ENCODE measurements around the gene CDK11A. TPM values are rescaled to one million over a fixed set of nuclear protein-coding genes. Genes with fewer than 3 reads are reported as not detected.

The CDK11A gene
- 5.9 and 11.8 TPM in 2 replicates for total RNA-seq

DNA sequence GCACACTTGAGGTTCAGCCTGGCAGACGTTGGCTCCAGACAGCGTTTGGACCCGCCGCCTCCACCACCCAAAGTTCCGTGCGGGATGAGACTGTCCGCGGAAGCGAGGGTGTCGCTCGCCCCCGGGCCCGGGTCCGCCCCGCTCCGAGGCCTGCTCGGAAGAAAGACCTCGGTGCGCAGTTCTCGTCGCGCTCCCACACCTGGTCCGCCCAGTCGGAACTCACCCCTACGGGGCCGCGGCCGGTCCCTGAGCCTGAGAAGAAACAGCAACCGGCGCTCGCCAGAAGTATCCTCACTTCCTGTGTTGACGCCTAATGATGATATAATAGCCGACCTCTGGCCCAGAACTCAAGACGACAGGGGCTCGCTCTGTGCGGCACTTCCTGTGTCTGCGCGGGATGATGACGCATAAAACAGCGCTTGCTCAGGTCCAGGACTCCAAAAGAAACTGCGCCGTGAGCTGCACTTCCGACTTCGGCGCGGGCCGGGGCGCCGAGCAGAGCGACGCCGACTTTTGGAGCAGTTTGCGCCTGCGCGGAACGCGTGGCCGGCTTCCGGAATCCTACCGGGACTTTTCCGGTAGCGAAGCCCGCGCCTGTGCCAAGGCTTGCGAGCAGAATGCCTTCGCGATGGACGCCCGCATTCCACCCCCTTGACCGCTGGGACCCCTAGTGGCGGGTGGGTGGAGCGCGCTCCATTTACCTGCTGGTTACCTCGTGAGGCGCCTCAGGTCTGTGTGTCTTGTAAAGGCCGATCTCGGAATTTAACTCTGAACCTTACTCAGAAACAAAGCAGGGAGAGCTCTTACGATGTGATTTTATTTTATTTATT is at the start of gene CDK11A:
Gene CDK11A (minus strand): TSS at position 323 of the 830 bp plus-strand sequence. CDS start 1,539 bp downstream, outside the sequence.

GRCh38 chr1:1692714-1693647 is 31.2 kb downstream of the CDK11A start, which contains the start of gene SLC35E2B:
TSS of gene SLC35E2B (minus strand) at chr1:1692795. CDS start at chr1:1676699, 16,096 bp downstream.

GRCh38 chr1:1658583-1659549 is 65.3 kb downstream of the CDK11A start, which contains the start of gene CDK11B:
TSS of gene CDK11B (minus strand) at chr1:1659004. CDS start at chr1:1657485, 1,519 bp downstream.

Other genes with a start within 250 kb of the CDK11A start
- gene ATAD3A, start 212.2 kb downstream of the CDK11A start, total RNA-seq: 21.6 and 36.7 TPM in 2 replicates
- 4.0 and 4.6 TPM in 2 replicates for gene TMEM240, start 183.7 kb downstream of the CDK11A start, total RNA-seq
- 65.1 and 76.9 TPM in 2 replicates for gene SSU72, start 149.5 kb downstream of the CDK11A start, total RNA-seq
- 3.6 and 8.2 TPM in 2 replicates for gene FNDC10, start 124.2 kb downstream of the CDK11A start, total RNA-seq
- gene MIB2, start 108.9 kb downstream of the CDK11A start, total RNA-seq: 80.4 and 99.3 TPM in 2 replicates
- 3.8 and 8.2 TPM in 2 replicates for gene MMP23B, start 92.2 kb downstream of the CDK11A start, total RNA-seq
- 8.6 and 10.7 TPM in 2 replicates for gene CDK11B, start 65.4 kb downstream of the CDK11A start, total RNA-seq
- 39.8 and 45.2 TPM in 2 replicates for gene SLC35E2B, start 31.6 kb downstream of the CDK11A start, total RNA-seq
- gene NADK, start 54.1 kb upstream of the CDK11A start, total RNA-seq: 34.9 and 44.6 TPM in 2 replicates
- 162 and 182 TPM in 2 replicates for gene GNB1, start 166.7 kb upstream of the CDK11A start, total RNA-seq
- gene CALML6, start 190.9 kb upstream of the CDK11A start, total RNA-seq: 0.46 and 0.66 TPM in 2 replicates
- 0.20 and 0.43 TPM in 2 replicates for gene TMEM52, start 194.9 kb upstream of the CDK11A start, total RNA-seq